ENCODE data around the gene FMN2. TPM values are rescaled to one million over a fixed set of nuclear protein-coding genes. Genes with fewer than 3 reads are reported as not detected.

The FMN2 gene
- total RNA-seq, 1 donor from 2014 or later, result not detected

DNA sequence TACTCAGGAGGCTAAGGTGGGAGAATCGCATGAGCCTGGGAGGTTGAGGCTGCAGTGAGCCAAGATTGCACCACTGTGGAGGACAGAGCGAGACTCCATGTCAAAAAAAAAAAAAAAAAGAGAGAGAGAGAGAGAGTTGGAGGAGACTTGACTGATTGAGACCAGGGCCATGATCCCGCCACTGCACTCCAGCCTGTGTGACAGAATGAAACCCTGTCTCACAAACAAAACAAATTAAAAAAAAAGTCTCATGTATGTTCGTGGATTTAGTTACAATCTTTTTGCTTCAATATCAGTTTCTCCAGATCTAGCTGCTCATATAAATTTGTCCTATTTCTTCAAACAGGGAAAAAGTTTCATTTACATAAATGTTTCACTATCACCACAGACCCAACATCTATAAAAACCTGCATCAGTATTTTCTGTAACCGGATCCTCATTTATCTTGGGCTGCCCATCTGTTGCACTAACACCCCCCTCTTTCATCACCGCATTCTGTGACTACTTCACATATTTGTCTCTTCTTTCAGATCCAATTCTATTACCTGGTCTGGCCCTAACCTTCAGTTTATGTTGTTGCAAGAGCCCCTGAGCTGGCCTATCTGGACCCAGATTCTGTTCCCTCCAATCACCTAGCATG lies 393.2 kb downstream of the FMN2 start:
- intact Hi-C loops (cut with micrococcal nuclease), result no loop called here

DNA sequence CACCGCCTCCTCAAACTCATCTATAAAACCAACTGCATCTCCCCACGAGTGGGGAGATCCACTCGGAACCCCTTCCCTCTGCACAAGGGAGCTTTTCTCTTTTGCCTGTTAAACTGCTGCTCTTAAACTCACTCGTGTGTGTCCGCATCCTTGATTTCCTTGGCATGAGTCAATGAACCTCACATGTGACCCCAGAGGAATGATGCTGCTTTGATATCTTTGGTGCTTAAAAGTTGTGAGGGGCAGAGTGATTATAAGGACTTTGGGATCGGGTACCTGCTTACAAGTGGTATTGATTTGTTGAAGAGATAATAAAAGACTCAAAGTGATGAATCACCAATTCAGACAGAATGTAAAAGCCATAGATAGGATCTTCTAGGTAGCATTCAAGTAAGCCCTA lies 394.9 kb downstream of the FMN2 start:
- intact Hi-C loops (cut with micrococcal nuclease), result no loop called here

DNA sequence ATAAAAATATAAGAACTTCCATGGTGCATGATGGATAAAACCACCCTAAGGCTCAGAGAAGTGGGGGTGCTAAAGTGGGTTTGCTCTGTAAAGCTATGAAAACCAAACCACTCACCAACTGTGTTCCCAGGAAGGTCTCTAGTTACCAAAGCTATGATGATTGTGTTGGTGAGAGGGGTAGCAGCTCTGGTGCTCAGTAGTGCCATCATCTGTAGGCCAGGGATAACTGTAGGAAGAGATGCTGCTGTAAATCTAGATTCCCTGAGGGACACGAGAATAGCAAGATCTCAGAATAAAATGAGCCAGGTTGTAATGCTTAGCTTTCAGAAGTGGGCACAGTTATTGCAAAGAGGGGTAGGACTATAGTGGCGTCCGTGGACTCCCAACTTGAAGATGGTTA lies 395.8 kb downstream of the FMN2 start:
- intact Hi-C loops (cut with micrococcal nuclease), result no loop called here

DNA sequence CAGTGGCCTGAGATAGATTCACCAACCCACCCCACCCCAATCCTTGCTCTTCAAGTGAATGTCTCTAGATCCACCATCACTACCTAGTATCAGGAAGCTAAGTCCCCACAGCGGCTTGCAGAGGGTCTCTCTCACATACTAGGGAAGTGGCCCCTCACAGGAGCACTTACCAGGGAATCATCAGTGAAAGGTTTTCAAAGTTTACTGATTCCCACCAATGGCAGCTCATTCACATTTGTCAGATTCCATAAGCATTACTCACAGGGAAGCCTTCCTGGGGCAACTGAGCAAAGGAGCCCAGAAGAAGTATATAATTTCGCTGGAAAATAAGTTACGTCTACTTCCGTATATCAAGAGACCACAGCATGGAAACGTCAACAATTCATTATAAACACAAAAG lies 399.5 kb downstream of the FMN2 start:
- intact Hi-C loops (cut with micrococcal nuclease), result no loop called here

DNA sequence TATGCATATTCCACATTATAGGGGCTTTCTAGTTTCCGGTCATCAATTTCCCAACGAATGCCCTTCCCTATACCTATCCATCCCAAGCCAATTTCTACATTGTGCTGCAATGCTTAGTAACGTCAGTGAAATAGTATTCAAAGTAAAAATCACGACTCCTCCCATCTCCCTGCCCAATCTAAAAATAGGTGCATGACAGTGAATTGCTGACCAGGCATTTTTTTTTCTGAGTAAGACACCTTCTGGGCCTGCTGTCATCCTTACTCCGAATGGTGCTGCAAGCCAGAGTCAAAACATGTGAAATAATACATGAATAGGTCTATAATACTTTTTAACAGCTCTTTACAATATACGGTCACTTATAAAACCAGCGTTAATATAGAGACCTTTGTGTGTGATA lies 400.1 kb downstream of the FMN2 start:
- intact Hi-C loops (cut with micrococcal nuclease), result no loop called here

DNA sequence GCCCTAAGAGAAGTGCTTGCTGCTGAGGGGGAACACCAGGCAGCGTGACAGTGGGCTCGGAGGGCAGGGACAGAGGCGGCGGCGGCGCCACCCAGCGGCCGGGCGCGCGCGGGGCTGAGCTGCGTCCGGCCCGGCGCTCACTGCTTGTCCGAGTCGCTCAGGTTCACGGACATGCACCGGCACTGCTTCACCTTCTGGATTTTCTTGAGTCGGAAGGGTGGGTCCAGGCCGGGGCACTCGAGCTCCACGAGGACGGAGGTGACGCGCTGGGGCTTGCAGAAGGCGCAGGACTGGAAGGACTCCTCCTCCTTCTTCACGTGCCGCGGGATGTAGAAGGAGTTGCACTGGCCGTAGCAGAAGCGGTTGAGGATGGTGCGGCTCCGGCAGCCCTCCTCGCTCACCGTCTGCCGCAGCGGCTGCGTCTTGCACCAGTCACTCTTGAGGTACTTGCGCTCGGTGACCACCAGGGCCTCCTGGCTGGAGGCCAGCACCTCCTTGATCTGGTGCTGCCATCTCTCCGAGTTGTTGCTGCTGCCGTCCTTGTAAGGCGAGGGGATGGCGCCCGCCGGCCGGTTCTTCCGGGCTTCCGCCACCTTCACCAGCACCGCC lies 401.3 kb downstream of the FMN2 start:
- intact Hi-C loops (cut with micrococcal nuclease), result no loop called here

DNA sequence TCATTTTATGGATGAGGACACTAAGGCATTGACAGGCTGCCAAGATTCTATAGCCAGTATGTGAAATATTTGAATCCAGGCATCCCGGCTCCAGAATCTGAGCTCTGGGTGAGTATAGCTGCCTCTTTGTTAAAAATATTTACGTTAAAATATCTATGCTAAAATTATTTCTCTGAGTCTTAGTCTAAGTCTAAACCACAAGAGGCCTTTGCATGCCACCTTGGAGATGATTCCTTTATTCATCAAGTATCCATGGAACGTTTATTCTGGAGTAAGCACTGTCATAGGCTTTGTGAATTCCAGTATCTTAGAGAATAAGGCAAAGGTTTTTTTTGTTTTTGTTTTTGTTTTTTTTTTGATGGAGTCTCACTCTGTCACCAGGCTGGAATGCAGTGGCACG lies 403.9 kb downstream of the FMN2 start:
- intact Hi-C loops (cut with micrococcal nuclease), result no loop called here

DNA sequence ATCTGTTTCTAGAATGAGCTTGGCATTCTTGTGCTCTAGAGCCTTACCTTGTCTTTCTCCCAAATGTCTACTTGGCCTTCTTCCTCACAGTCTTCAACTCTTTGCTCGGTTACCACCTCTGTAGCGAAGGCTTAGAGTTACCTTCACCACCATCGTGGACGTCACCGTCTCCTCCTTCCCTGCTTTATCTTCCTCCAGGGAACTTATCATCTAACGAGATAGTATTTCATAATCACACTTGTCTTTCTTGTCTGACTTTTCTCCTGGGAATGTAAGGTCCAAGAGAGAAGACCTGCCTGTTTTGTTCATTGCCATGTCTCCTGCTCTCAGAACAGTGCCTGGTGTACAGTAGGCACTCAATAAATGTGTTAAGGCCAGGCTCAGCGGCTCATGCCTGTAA lies 404.7 kb downstream of the FMN2 start:
- intact Hi-C loops (cut with micrococcal nuclease), result no loop called here

DNA sequence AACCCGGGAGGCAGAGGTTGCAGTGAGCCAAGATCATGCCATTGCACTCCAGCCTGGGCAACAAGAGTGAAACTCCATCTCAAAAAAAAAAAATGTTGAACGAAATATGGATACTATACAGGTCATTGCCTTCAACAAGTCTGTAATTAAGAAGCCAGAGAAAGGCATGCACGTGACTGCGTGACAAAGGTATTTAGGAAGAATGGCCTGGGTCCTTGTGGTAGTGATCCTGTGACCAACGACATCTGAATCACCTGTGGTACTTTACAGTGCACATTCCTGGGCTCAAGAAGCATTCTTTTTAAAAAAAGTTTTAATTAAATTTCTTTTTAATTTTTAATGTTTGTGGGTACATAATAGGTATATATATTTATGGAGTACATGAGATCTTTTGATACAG lies 405.3 kb downstream of the FMN2 start:
- intact Hi-C loops (cut with micrococcal nuclease), result no loop called here

DNA sequence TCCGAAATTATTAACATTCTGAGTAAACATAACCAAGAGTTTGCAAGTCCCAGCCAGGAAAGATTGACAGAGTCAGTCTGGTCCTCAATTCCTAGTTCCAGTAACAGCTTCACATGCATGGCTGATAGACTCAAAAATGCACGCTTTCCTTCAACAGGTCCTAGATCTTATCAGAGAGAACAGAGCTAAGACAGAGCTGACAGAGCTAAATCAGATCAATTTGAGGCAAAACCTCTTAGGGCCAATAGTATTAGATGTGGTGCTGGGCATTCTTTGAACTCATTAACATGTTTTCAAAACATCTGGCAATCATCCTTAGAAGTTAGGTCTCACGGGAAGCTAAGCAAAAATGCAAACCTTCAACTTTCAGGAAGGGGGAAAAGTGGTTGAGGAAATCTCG lies 406.2 kb downstream of the FMN2 start:
- intact Hi-C loops (cut with micrococcal nuclease), result no loop called here

DNA sequence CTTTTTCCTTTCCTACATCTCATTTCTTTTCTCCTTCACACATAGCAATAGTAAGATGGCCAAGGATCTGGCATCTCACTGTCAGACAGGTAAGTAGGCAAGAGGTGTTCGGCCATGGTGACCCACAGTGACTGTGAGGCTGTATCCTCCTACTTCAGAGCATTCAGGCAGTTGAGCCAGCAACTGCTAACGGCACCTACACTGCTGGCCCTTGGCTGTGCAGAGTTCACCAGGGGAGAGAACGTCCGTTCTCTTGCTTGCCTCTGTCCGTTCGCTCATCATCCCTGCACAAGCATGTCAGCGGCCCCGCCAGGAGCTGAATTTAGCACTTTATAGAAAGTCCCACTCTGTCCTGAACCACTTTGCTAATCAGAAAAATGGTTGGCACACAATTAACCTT lies 406.7 kb downstream of the FMN2 start:
- intact Hi-C loops (cut with micrococcal nuclease), result no loop called here

DNA sequence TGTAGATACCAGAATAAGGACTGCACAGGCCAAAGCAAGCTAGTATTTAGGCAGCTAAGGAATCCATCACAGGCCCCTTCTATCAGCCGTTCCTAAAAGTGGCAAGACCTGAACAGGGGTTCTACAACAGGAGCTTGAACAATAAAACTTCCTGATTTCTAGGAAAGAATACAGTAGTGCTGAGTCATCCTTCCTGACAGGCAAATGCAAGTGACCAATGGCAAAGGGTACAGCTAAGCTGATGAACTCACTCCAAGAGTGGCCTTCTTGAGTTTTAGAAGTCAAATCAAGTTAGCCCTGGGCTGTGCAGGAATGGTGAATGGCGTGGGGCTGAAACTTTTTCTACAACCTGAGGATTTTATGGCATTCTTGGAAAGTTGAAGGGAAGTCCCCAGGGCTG lies 407.3 kb downstream of the FMN2 start:
- intact Hi-C loops (cut with micrococcal nuclease), result no loop called here

DNA sequence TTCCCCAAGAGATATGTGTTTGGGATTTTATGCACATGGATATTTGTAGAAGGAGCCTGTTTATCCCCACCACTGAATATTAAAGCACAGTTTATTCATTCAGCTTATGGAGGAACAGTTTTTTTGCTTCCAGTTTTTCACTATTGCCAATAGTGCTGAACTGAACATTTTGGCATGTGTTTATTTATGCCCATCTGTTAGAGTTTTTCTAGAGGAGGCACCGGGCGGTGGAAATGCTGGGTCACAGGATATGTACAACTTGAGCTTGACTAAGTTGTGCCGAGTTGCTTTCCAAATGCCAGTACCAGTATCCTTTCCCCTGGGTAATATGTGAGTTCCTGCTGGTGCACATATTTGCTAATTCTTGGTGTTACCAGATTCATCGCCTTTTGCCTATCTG lies 409.0 kb downstream of the FMN2 start:
- intact Hi-C loops (cut with micrococcal nuclease), result loop anchor here (5.0 kb wide), 1 partner anchor 693 kb away; no protein-coding TSS in a partner anchor

DNA sequence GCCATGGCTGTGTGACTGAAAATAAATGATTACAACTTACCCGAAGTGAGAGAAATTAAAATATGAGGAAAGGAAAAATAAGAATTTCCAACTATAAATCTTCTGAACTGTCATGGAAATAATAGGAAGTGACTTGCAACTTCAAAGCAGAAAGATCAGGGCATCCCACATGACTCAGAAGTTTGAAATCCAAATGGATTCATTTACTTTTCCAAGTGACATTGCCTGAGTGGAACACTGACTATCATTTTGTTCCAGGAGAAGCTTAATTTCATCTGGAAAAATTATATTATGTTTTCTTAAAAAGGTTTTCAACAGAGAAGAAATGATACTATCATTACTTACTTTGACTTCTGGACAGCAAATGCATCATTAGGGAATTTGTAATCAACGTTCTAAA lies 409.4 kb downstream of the FMN2 start:
- intact Hi-C loops (cut with micrococcal nuclease), result loop anchor here (5.0 kb wide), 1 partner anchor 694 kb away; no protein-coding TSS in a partner anchor

DNA sequence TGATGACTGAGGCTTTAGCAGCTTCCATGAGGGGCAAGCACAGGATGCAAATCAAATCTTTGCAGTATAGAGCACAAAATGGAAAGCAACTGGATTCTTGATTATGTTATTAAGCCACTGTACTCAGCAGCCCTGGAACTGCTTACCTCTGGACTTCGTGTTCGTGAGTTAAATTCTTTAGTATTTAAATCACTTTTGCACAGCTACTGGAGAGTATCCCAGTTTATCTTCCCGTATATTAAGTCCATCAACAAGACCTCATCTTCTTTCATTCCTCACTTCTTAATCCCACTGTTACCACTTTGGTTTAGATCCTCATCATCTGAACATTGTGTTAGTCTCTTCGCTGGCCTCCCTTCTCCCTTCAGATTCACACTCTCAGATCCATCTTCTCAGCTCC lies 411.4 kb downstream of the FMN2 start:
- intact Hi-C loops (cut with micrococcal nuclease), result loop anchor here (5.0 kb wide), 1 partner anchor 696 kb away; no protein-coding TSS in a partner anchor

DNA sequence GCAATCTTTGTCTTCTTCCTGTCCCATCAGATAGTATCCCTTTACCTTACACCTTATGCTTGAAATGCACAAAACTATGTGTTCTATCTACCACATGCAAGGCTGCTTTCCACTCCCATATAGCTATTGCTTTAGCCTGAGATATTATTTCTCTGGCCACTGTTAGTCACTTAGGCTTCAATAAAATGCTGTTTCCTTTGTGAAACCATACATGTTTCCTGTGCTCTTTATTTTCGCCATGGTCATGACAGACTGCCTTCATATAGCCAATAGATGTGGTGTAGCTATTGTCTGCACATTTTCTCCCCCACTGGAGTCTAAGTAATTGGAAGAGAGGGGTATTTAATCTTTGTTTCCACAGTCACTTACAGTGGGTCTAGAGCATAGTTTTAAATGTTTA lies 411.9 kb downstream of the FMN2 start:
- intact Hi-C loops (cut with micrococcal nuclease), result loop anchor here (5.0 kb wide), 1 partner anchor 696 kb away; no protein-coding TSS in a partner anchor

DNA sequence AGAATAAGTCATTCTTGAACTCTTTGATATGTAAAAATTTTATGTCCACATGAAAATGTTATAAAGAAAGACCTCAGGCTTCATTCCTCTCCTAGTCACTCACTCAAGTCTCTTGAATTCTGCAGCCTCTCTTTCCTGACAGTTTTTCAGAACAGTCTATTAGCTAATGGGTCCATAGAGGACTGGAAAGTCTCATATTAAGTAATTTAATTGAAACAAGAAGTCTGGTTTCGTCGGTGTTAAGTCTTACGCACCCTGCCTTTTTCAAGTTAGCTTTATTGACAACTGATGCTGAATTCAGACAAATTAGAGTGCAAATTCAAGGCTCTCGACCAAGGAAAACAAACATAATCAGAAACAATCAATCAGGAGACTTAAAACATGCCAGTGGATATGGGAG lies 414.5 kb downstream of the FMN2 start:
- intact Hi-C loops (cut with micrococcal nuclease), result no loop called here

DNA sequence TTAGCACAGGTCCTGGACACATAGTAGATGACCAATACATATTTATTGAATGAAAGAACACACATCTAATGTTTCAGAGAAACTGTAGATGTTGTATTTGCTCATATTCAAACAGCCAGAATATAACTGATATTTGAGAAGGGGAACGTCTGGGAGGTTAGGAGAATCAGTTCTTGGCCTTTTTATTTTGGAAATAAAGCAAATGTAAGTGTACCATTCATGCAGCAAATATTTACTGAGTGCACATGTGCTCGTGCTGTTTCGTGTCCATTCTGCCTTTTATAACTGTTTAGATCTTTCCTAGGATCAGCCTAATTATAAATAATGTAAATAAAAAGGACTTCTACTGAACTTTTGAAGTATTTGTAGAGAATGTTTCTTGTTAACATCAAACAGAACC lies 416.5 kb downstream of the FMN2 start:
- intact Hi-C loops (cut with micrococcal nuclease), result no loop called here

DNA sequence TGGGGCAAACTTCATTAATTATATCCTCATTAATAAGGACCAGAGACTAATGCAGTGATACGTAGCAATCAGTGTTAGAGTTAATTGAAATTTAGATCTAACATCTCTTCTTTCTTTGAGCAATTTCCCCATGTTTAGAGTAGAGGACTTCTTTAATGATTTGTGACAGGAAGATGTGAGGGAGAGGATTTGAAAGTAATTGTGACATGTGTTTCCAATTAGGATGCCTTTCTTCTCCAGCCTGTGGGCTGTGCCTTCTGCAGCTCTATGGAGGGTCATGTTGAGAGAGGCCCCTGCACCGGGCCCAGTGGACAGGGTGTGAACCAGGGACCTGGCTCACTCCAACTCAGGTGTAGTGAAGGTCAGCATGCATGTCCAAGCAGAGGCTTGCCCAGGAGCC lies 417.3 kb downstream of the FMN2 start:
- intact Hi-C loops (cut with micrococcal nuclease), result no loop called here

DNA sequence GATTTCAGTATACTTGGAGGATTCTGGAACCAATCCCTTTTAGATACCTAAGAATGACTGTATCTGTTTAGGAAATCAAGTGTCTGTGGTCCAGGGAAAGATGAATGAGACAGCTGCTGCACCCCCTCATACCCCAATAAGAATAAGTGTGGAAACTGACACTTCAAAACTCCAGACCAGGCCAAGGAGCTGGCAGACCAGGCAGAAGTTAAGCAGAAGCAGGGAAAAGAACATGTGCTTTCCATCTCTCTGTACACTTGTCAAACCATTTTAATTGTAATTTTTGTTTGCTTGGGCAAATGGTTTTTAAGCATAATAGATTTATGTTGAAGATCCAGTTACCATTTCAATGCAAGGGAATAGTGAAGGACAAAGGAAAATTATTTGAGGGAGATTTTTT lies 420.1 kb downstream of the FMN2 start:
- intact Hi-C loops (cut with micrococcal nuclease), result no loop called here

DNA sequence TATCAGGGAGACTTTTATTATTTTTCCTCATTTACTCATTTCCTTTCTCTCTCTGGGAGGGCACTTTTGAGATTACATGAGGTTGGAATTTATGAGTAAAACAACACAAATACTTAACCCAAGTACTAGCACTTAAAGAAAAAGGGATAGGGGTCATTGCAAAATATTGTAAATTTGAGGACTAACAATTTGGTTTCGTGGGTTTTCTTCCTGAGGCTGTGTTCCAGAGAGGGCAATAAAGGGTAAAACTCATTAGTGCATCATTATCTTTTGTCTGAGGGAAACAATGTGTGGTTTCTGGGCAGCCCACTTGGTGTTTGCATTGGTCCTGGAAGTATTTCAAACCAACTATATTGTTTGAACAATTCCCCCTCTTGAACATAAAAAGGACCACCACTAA lies 423.8 kb downstream of the FMN2 start:
- intact Hi-C loops (cut with micrococcal nuclease), result no loop called here

DNA sequence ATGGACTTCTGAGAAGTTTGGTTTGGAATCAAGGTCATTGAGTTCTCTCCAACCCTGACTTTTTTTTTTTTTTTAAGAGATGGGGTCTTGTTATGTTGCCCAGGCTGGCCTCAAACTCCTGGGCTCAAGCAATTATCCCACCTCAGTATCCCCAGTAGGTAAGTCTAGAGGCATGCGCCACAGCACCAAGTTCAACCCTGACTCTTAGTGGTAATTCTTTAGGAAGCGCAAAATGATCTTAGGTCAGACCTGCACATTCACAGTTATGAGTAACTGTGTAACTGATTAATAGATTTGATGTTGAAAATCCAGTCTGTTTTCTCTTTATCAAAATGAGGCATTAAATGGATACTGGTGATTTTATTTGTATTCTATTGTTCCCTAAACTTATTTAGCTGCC lies 424.4 kb downstream of the FMN2 start:
- intact Hi-C loops (cut with micrococcal nuclease), result no loop called here

DNA sequence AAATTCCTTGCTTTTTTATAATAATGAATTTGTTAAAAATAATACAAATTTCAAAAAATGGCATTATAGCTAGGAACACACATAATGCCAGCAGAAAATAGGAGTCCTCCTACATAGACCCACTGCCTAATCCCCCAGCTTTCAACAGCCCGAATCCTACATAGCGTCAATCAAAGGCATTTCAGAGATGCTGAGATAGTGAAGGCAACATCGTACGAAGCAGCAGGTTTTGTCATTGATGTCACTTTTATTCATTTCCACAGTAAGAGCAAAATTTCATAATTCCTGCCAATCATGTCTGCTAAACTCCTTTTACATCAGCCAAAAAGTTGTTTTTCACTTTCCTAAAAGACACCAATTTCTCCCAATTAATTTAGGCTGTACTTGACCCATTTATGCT lies 426.2 kb downstream of the FMN2 start:
- intact Hi-C loops (cut with micrococcal nuclease), result no loop called here
